Neural cell (in vitro differentiated cells): ENCODE results near the gene GABRQ.
"Not testable (repeated sequence)": the region's sequence is repeated elsewhere in the genome, so short reads cannot be mapped to it uniquely, and the experiment has no call there.

ENCODE experiments used
- CTCF ChIP-seq: fragments of 450-650 bp; IDR thresholded peaks from 2 replicates; pipeline ENCODE4 v1.5.1; 2014; ENCODE audit warnings: antibody characterized with exemption, mild to moderate bottlenecking, moderate library complexity; ENCODE audit not compliant: poor library complexity, severe bottlenecking
- EP300 ChIP-seq: fragments of 450-650 bp; conservative IDR thresholded peaks from 2 replicates; pipeline ENCODE4 v1.6.1; 2014; ENCODE audit warnings: antibody characterized with exemption, mild to moderate bottlenecking, moderate library complexity; ENCODE audit not compliant: poor library complexity, severe bottlenecking
- EZH2 ChIP-seq: fragments of 200-600, 300-800 bp; shearing (Covaris generic), sonication (generic); IDR thresholded peaks from 2 replicates; pipeline ENCODE4 v1.6.1; 2014; ENCODE audit warnings: antibody characterized with exemption, low read length, borderline replicate concordance, mild to moderate bottlenecking; ENCODE audit not compliant: insufficient read depth, poor library complexity, severe bottlenecking
- MXI1 ChIP-seq: fragments of 450-650 bp; conservative IDR thresholded peaks from 2 replicates; pipeline ENCODE4 v1.6.1; 2014; ENCODE audit warnings: antibody characterized with exemption, mild to moderate bottlenecking; ENCODE audit not compliant: poor library complexity, severe bottlenecking
- POLR2AphosphoS5 ChIP-seq: IDR thresholded peaks from 2 replicates; pipeline ENCODE4 v1.6.1; 2012
- RAD21 ChIP-seq: fragments of 450-650 bp; conservative IDR thresholded peaks from 2 replicates; pipeline ENCODE4 v1.6.1; 2014; ENCODE audit warnings: antibody characterized with exemption, mild to moderate bottlenecking, moderate library complexity
- REST ChIP-seq: IDR thresholded peaks from 2 replicates; pipeline ENCODE4 v1.6.1; 2012; ENCODE audit warnings: borderline replicate concordance
- TAF1 ChIP-seq: IDR thresholded peaks from 2 replicates; pipeline ENCODE4 v1.6.1; 2012; ENCODE audit warnings: low read depth

DNA sequence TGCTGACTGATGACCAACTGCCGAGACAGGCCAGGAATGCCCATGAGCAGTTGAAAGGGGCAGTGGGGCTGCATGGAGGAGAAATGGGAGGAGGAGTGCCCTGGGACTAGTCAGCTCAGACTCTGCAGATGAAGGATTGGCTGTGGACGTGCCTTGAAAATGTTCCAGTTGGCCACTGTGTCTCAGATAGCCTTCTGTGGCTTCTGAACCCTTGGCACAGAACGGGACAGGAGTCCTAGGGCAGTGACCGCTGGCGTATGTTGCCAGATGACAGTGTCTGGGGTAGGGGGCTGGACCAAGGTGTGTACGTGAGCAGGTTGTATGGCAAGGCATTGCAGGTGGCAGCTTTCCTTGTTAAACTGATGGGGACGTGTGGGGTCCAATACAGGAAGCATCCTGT lies 68.8 kb downstream of the GABRQ start:
- not testable (repeated sequence) for TF ChIP-seq CTCF, TAF1, POLR2AphosphoS5, RAD21, EP300, EZH2, MXI1, REST
